KMS-11 (cell line): ENCODE results near the gene SHANK2.

Experiments
- H2AFZ ChIP-seq: fragments of 200-600 bp; sonication (generic); 2 replicates; pipeline ENCODE4 v1.6.1; 2016; ENCODE audit warnings: antibody characterized with exemption, mixed run types, low read depth
- H3K27ac ChIP-seq: fragments of 200-600 bp; sonication (generic); 2 replicates; pipeline ENCODE4 v1.6.1; 2016; ENCODE audit warnings: mild to moderate bottlenecking, mixed run types
- H3K27me3 ChIP-seq: fragments of 200-600 bp; sonication (generic); 2 replicates; pipeline ENCODE4 v1.6.1; 2017; ENCODE audit warnings: mild to moderate bottlenecking, low read depth, mixed run types, moderate library complexity; ENCODE audit not compliant: insufficient read depth
- H3K36me3 ChIP-seq: fragments of 200-600 bp; sonication (generic); 2 replicates; pipeline ENCODE4 v1.6.1; 2017; ENCODE audit warnings: mild to moderate bottlenecking, mixed run types; ENCODE audit not compliant: insufficient read depth
- H3K4me1 ChIP-seq: fragments of 200-600 bp; sonication (generic); 2 replicates; pipeline ENCODE4 v1.6.1; 2016; ENCODE audit warnings: mild to moderate bottlenecking, low read depth, mixed run types; ENCODE audit not compliant: poor library complexity, severe bottlenecking
- H3K4me2 ChIP-seq: fragments of 200-600 bp; sonication (generic); 2 replicates; pipeline ENCODE4 v1.7.0; 2016; ENCODE audit warnings: mild to moderate bottlenecking, mixed run types
- H3K4me3 ChIP-seq: fragments of 200-600 bp; sonication (generic); IDR thresholded peaks from 2 replicates; pipeline ENCODE4 v1.6.1; 2017; ENCODE audit warnings: low read depth, low read length, mixed read lengths; ENCODE audit not compliant: insufficient read depth
- H3K79me2 ChIP-seq: fragments of 200-600 bp; sonication (generic); 2 replicates; pipeline ENCODE4 v1.6.1; 2016; ENCODE audit warnings: low read depth, mixed run types; ENCODE audit not compliant: insufficient read depth
- H3K9ac ChIP-seq: fragments of 200-600 bp; sonication (generic); 2 replicates; pipeline ENCODE4 v1.6.1; 2016; ENCODE audit warnings: mild to moderate bottlenecking, mixed run types
- H4K20me1 ChIP-seq: fragments of 200-600 bp; sonication (generic); 2 replicates; pipeline ENCODE4 v1.6.1; 2016; ENCODE audit warnings: mild to moderate bottlenecking, mixed run types; ENCODE audit not compliant: insufficient read depth
- TF ChIP-seq, protein P1 (sequence below): fragments of 200-600 bp; sonication (generic); conservative IDR thresholded peaks from 2 replicates; pipeline ENCODE4 v1.6.1; 2017; ENCODE audit warnings: low read depth, mild to moderate bottlenecking, antibody characterized with exemption, low read length, moderate library complexity, mixed read lengths

The SHANK2 gene

DNA sequence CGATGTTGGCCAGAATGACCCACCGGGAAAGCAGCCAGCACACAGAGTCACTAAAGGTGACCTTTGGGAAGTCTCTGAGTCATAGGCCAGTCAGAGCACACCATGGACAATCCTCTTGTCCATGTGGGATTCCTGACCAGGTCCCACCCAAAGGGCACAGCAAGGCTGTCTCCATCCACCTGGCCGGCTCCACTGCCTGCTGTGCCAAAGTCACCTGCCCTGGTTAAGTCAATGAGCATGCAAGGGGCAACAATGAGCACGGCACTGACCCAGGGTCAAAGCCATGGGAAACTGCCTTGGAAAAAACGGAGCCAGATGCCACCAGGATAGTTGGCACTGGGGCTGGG lies 49.8 kb downstream of the SHANK2 start:
- Histone ChIP-seq H4K20me1 (no peaks in the 10 kb centered on the region), H3K9ac (no peak overlapping the region), H3K27me3 (no peaks in the 10 kb centered on the region), H3K27ac (no peak overlapping the region), H3K4me2 (no peak overlapping the region), H3K36me3 (no peaks in the 10 kb centered on the region), H3K79me2 (no peaks in the 10 kb centered on the region), H3K4me3 (no peak overlapping the region), H3K4me1 (no peaks in the 10 kb centered on the region), H2AFZ (no peak overlapping the region)
- TF ChIP-seq, protein P1, sequence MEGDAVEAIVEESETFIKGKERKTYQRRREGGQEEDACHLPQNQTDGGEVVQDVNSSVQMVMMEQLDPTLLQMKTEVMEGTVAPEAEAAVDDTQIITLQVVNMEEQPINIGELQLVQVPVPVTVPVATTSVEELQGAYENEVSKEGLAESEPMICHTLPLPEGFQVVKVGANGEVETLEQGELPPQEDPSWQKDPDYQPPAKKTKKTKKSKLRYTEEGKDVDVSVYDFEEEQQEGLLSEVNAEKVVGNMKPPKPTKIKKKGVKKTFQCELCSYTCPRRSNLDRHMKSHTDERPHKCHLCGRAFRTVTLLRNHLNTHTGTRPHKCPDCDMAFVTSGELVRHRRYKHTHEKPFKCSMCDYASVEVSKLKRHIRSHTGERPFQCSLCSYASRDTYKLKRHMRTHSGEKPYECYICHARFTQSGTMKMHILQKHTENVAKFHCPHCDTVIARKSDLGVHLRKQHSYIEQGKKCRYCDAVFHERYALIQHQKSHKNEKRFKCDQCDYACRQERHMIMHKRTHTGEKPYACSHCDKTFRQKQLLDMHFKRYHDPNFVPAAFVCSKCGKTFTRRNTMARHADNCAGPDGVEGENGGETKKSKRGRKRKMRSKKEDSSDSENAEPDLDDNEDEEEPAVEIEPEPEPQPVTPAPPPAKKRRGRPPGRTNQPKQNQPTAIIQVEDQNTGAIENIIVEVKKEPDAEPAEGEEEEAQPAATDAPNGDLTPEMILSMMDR: no peak
